HG03558 (cell line): Measurements from ENCODE around the gene CARHSP1.
"Not testable (repeated sequence)": the region's sequence is repeated elsewhere in the genome, so short reads cannot be mapped to it uniquely, and the experiment has no call there.

ENCODE experiments used
- ATAC-seq: cut with Tn5 transposase; IDR thresholded peaks from one replicate; pipeline ENCODE4 v1.9.1; 2021; ENCODE audit warnings: moderate number of reproducible peaks; ENCODE audit not compliant: unreplicated experiment; ENCODE audit errors: extremely low read depth

The CARHSP1 gene

DNA sequence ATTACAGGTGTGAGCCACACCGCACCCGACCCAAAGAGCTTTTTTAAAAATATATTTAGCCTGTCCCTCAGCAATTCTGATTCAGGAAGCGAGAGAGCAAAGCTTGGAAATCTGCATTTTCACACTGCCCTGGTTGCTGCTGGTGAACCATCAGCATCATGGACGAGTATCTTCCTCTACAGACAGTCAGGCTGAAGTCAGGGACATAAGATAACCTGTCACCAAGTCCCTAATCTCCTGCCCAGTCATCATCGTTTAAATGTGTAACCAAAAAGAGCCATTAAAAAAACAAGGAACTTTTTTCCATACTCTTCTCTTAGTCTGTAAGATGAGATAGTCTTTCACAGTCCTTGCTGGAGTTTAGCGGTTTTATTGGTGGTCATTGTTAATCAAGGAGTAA lies 64.5 kb downstream of the CARHSP1 start:
- ATAC-seq, result no peak

GRCh38 chr16:8803733-8804132 lies 65.1 kb downstream of the CARHSP1 start:
- not testable (repeated sequence) for ATAC-seq
